ENCODE measurements around the gene CAMTA1. TPM values are rescaled to one million over a fixed set of nuclear protein-coding genes. Genes with fewer than 3 reads are reported as not detected.
A peak's percentile ranks its signal among the peaks of the same experiment; 100 is the strongest.

CAMTA1 gene
- total and polyA plus RNA-seq, 2 experiments from 2014 or later, result 213 to 341 TPM

DNA sequence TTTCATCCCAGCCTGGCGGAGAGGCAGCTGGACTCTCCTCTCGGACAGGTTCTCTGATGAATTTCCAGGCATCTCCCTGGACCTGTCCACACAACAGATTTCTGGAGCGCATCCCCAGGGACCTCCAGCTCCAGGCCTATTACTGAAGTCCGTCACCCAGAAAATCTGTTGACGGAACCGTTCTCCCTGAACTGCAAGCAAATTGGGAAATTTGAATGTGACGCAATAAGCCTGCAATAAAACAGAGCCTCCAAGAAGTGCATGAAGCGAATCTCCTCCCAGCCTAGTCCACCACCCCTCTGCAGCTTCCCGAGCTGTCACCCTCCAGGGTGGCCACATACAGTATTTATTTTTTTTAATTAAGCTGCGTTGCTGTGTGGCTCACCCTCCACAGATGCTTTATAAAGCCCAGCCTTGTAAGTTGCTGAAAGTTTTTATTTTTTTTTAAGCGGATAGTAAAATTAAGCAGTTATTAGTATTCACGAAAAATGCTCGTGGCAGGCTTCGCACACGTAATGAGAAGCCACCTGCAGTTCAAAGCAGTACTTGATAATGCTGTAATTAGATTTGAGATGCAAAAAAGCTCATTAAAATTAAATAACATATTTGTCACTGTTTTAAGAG, 173.3 kb downstream of the CAMTA1 start:
- peak in 1 of 2 donors; percentile 36 for DNase-seq (ENCODE audit: low read depth in 1 of 2, low spot score in 1 of 2)
- no peak overlapping the region for H3K4me3 ChIP-seq
- TF ChIP-seq, protein P1, sequence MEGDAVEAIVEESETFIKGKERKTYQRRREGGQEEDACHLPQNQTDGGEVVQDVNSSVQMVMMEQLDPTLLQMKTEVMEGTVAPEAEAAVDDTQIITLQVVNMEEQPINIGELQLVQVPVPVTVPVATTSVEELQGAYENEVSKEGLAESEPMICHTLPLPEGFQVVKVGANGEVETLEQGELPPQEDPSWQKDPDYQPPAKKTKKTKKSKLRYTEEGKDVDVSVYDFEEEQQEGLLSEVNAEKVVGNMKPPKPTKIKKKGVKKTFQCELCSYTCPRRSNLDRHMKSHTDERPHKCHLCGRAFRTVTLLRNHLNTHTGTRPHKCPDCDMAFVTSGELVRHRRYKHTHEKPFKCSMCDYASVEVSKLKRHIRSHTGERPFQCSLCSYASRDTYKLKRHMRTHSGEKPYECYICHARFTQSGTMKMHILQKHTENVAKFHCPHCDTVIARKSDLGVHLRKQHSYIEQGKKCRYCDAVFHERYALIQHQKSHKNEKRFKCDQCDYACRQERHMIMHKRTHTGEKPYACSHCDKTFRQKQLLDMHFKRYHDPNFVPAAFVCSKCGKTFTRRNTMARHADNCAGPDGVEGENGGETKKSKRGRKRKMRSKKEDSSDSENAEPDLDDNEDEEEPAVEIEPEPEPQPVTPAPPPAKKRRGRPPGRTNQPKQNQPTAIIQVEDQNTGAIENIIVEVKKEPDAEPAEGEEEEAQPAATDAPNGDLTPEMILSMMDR (IDR thresholded peaks at IDR 0.05; ENCODE audit: low read depth, low read length), result no peak
- H3K36me3 ChIP-seq, result no peaks in the 10 kb centered on the region
- no peaks in the 10 kb centered on the region for H3K27me3 ChIP-seq
- peaks cover 34% of the 10 kb centered on the region for H3K4me1 ChIP-seq (ENCODE audit: low read depth)
- H3K9me3 ChIP-seq (ENCODE audit: low read depth), result no peaks in the 10 kb centered on the region
- H3K27ac ChIP-seq, result no peak overlapping the region

DNA sequence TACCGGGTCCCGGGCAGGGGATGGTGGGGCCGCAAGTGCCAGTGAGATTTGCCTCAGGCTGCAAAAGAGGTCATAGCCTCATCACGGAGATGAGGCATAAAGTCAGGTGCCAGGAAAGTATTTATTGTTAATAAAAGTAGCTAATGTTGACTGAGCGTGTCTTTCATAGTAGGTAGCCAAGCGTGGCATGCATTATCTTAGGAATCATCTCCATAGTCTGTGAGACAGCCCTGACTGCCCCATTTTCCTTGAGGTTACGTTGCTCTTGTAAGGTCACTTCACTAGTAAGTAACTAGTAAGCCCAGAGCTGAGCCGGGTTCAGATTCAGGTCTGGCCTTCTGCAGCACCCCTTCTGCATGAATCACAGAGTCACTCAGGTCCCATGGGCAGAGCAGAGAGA, 174.2 kb downstream of the CAMTA1 start:
- TF ChIP-seq, protein P1 (IDR thresholded peaks at IDR 0.05; ENCODE audit: low read depth, low read length), result no peak

DNA sequence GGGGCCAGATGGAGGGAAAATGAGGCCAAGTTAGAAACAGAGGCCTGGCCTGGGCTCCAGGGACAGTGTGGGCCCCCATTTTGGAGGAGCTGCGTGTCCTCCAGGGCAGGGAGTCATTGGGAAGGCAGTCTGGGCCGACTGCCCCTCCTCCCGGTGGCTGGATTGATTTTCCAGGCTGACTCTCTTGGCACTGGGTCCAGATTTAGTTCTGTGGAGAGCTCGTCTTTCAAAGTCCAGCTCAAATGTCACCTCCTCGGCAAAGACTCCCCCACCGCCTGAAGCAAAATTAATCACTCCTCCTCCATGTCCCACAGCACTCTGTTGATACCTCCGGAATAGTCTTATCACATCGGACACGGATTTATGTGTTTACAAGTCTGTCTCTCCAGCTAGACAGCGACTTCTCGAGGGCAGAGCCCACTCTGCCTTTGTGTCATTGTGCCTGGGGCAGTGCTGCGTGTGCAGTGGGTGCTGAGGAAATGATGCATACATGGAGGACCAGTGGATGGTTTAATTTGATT, 175.1 kb downstream of the CAMTA1 start:
- Histone ChIP-seq H3K4me3 (no peak overlapping the region), H3K27ac (peak overlapping the region; percentile 63), H3K36me3 (no peaks in the 10 kb centered on the region), H3K9me3 (ENCODE audit: low read depth) (no peaks in the 10 kb centered on the region), H3K4me1 (ENCODE audit: low read depth) (peaks cover 38% of the 10 kb centered on the region), H3K27me3 (no peaks in the 10 kb centered on the region)
- DNase-seq (ENCODE audit: low read depth in 1 of 2, low spot score in 1 of 2), result peak; percentile 27 to 57
- TF ChIP-seq, protein P1 (IDR thresholded peaks at IDR 0.05; ENCODE audit: low read depth, low read length), result no peak

More for the DNA sequence above, 174.2 kb downstream of the CAMTA1 start:
- H3K9me3 ChIP-seq (ENCODE audit: low read depth), result no peaks in the 10 kb centered on the region
- DNase-seq (ENCODE audit: low read depth in 1 of 2, low spot score in 1 of 2), result no peak
- H3K27ac ChIP-seq, result peak overlapping the region; percentile 63
- H3K4me1 ChIP-seq (ENCODE audit: low read depth), result peaks cover 38% of the 10 kb centered on the region
- H3K4me3 ChIP-seq, result no peak overlapping the region
- H3K36me3 ChIP-seq, result no peaks in the 10 kb centered on the region
- H3K27me3 ChIP-seq, result no peaks in the 10 kb centered on the region

DNA sequence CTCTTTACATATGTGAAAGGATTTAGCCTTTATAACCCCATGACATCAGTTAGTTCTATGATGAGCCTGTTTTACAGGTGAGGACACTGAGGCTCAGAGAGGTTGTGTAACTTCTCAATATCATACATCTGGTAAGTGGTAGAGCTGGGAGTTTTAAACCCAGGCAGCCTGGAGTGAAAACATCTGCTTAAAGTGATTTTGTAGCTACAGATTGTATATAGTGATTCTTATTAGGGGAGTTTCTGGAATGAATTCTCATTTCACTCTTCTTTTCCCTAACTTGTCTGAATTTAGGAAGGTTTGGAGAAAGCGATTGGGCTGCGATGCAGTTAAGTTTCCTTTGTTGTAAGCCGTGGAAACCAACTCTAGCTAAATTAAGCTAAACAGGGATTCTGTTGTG, 175.6 kb downstream of the CAMTA1 start:
- H3K4me1 ChIP-seq (ENCODE audit: low read depth), result peaks cover 38% of the 10 kb centered on the region
- H3K9me3 ChIP-seq (ENCODE audit: low read depth), result no peaks in the 10 kb centered on the region
- no peaks in the 10 kb centered on the region for H3K27me3 ChIP-seq
- no peak overlapping the region for H3K4me3 ChIP-seq
- H3K36me3 ChIP-seq, result no peaks in the 10 kb centered on the region
- DNase-seq (ENCODE audit: low read depth in 1 of 2, low spot score in 1 of 2), result peak in 1 of 2 donors; percentile 2
- TF ChIP-seq, protein P1 (IDR thresholded peaks at IDR 0.05; ENCODE audit: low read depth, low read length), result no peak
- H3K27ac ChIP-seq, result peak overlapping the region; percentile 57

DNA sequence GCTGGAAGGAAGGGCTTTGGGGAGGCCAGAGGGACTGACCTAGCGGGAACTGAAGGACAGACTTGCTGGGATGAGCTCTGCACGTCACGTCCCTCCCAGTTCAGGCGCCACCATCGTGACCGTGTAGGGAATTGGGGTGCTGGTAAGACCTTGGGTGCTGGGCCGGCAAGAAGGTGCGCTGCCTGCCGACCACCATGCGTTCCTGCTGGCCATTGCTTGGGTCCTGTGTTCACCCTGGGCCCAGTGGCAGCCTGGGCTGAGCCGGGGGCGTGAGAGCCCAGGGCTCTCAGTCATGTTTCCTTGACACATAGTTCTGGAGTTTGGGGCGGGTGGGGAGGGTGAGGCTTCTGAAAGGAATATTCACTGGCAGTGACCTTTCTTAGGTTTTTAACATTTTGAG, 176.0 kb downstream of the CAMTA1 start:
- Histone ChIP-seq H3K36me3 (no peaks in the 10 kb centered on the region), H3K9me3 (ENCODE audit: low read depth) (no peaks in the 10 kb centered on the region), H3K27ac (peak overlapping the region; percentile 57), H3K4me1 (ENCODE audit: low read depth) (peaks cover 38% of the 10 kb centered on the region), H3K27me3 (no peaks in the 10 kb centered on the region), H3K4me3 (peak overlapping the region; percentile 18)
- TF ChIP-seq, protein P1 (IDR thresholded peaks at IDR 0.05; ENCODE audit: low read depth, low read length), result no peak
- DNase-seq (ENCODE audit: low read depth in 1 of 2, low spot score in 1 of 2), result no peak

Data from cardiac muscle cell (in vitro differentiated cells and primary cell).